ENCODE results near the gene GPT2.
"Not testable (repeated sequence)": the region's sequence is repeated elsewhere in the genome, so short reads cannot be mapped to it uniquely, and the experiment has no call there.

GRCh38 chr16:46867486-46867885 is 16.7 kb upstream of the GPT2 start:
- not testable (repeated sequence) for TF ChIP-seq CTCF (conservative IDR thresholded peaks at IDR 0.05; ENCODE audit: low read depth, low read length); EZH2phosphoT487 (IDR thresholded peaks at IDR 0.05; ENCODE audit: borderline replicate concordance, low read length)

All from PC-3 (cell line).